Astrocyte (in vitro differentiated cells and primary cell): ENCODE results near the gene MLIP. TPM values are rescaled to one million over a fixed set of nuclear protein-coding genes. Genes with fewer than 3 reads are reported as not detected.
"Not testable (repeated sequence)": the region's sequence is repeated elsewhere in the genome, so short reads cannot be mapped to it uniquely, and the experiment has no call there.

Experiments used
- DNase-seq: peaks from one replicate; pipeline ENCODE4 v3.0.0-alpha.2; 2010; ENCODE audit warnings: low read depth
- FAIRE-seq: peaks from 2 replicates; lab custom pipeline; 2011; peaks lifted over from hg19 to GRCh38; lab: Jason Lieb, UNC
- H2AFZ ChIP-seq: 2 replicates; pipeline ENCODE4 v1.6.0; 2012; ENCODE audit warnings: low read depth, low read length, inconsistent platforms
- H3K27ac ChIP-seq: 2 replicates; pipeline ENCODE4 v1.5.1; 2011; ENCODE audit warnings: low read depth, low read length, inconsistent platforms
- H3K27me3 ChIP-seq: 2 replicates; pipeline ENCODE4 v1.6.0; 2011; ENCODE audit warnings: low read length, inconsistent platforms; ENCODE audit not compliant: insufficient read depth
- H3K36me3 ChIP-seq: 2 replicates; pipeline ENCODE4 v1.5.1; 2011; ENCODE audit warnings: low read length, inconsistent platforms; ENCODE audit not compliant: insufficient read depth
- H3K4me1 ChIP-seq: 2 replicates; pipeline ENCODE4 v1.5.1; 2011; ENCODE audit warnings: low read length, inconsistent platforms; ENCODE audit not compliant: insufficient read depth
- H3K4me2 ChIP-seq: 2 replicates; pipeline ENCODE4 v1.6.0; 2012; ENCODE audit warnings: low read length, inconsistent platforms
- H3K4me3 ChIP-seq: 2 replicates; pipeline ENCODE4 v1.5.1; 2011; ENCODE audit warnings: low read depth, mild to moderate bottlenecking, low read length, inconsistent platforms; ENCODE audit not compliant: insufficient read depth
- H3K79me2 ChIP-seq: 2 replicates; pipeline ENCODE4 v1.6.0; 2012; ENCODE audit warnings: mild to moderate bottlenecking, low read length, inconsistent platforms; ENCODE audit not compliant: insufficient read depth
- H3K9ac ChIP-seq: 2 replicates; pipeline ENCODE4 v1.6.0; 2012; ENCODE audit warnings: mild to moderate bottlenecking, low read length, inconsistent platforms
- H3K9me3 ChIP-seq: 2 replicates; pipeline ENCODE4 v1.5.1; 2012; ENCODE audit warnings: low read depth, mild to moderate bottlenecking, low read length, inconsistent platforms; ENCODE audit not compliant: insufficient read depth
- H4K20me1 ChIP-seq: 2 replicates; pipeline ENCODE4 v1.6.0; 2012; ENCODE audit warnings: low read length, inconsistent platforms; ENCODE audit not compliant: insufficient read depth
- H3K27ac Mint-ChIP-seq: one replicate; pipeline ENCODE4 v1.8.0; 2021; ENCODE audit warnings: mild to moderate bottlenecking, mixed read lengths; ENCODE audit not compliant: unreplicated experiment
- H3K27me3 Mint-ChIP-seq: one replicate; pipeline ENCODE4 v1.8.0; 2021; ENCODE audit warnings: low read depth, mixed read lengths; ENCODE audit not compliant: unreplicated experiment
- H3K36me3 Mint-ChIP-seq: one replicate; pipeline ENCODE4 v1.8.0; 2021; ENCODE audit warnings: low read depth, mixed read lengths; ENCODE audit not compliant: unreplicated experiment
- H3K4me1 Mint-ChIP-seq: one replicate; pipeline ENCODE4 v1.8.0; 2021; ENCODE audit warnings: low read depth, mixed read lengths; ENCODE audit not compliant: unreplicated experiment
- H3K4me3 Mint-ChIP-seq: one replicate; pipeline ENCODE4 v1.8.0; 2021; ENCODE audit warnings: mild to moderate bottlenecking, moderate library complexity, mixed read lengths; ENCODE audit not compliant: unreplicated experiment
- H3K9me3 Mint-ChIP-seq: one replicate; pipeline ENCODE4 v1.8.0; 2021; ENCODE audit warnings: mild to moderate bottlenecking, mixed read lengths; ENCODE audit not compliant: unreplicated experiment
- EZH2 ChIP-seq: IDR thresholded peaks from 2 replicates; pipeline ENCODE4 v1.6.1; 2012; ENCODE audit warnings: mild to moderate bottlenecking, low read length, inconsistent platforms; ENCODE audit not compliant: insufficient read depth
- total RNA-seq: library from RNA; stranded (reverse); gene quantifications from 2 replicates; pipeline ENCODE4 v1.2.1, GENCODE V29; 2021
- TF ChIP-seq, protein P1 (sequence below): IDR thresholded peaks from 2 replicates; pipeline ENCODE4 v1.5.1; 2011; ENCODE audit warnings: low read depth, mild to moderate bottlenecking, inconsistent platforms, low read length, moderate library complexity; ENCODE audit not compliant: insufficient read depth

The MLIP gene
- total RNA-seq, 1 donor from 2014 or later, result not detected

DNA sequence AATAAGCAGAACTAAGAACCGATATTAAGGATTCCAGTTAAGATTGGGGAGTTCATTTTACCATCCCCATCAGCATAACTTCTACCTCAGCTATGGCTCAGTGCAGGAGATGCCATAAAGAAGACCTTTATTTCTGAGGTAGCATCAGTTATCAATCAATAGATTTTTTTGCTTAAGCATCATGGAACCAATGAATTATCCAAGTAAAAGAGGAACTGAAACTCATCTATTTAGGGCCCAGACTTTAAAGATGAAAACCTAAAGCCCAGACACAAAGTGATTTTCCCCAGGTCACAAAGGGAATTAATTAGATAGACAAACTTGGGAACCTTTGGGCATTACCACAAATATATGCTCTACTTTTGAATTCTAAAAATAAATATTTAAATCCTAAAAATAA, 137.8 kb downstream of the MLIP start:
- no peaks in the 10 kb centered on the region for H3K27me3 Mint-ChIP-seq
- H3K27me3 ChIP-seq, result no peaks in the 10 kb centered on the region
- H2AFZ ChIP-seq, result no peak overlapping the region
- no peak overlapping the region for H3K27ac Mint-ChIP-seq
- H3K27ac ChIP-seq, result no peak overlapping the region
- FAIRE-seq (no peak), DNase-seq (no peak)
- no peaks in the 10 kb centered on the region for H3K36me3 Mint-ChIP-seq
- H3K4me2 ChIP-seq, result no peak overlapping the region
- H3K4me3 Mint-ChIP-seq, result no peak overlapping the region
- H4K20me1 ChIP-seq, result no peaks in the 10 kb centered on the region
- no peaks in the 10 kb centered on the region for H3K36me3 ChIP-seq
- no peak overlapping the region for H3K9ac ChIP-seq
- peaks cover 6% of the 10 kb centered on the region for H3K4me1 Mint-ChIP-seq
- H3K9me3 ChIP-seq, result no peaks in the 10 kb centered on the region
- H3K4me1 ChIP-seq, result no peaks in the 10 kb centered on the region
- no peak for TF ChIP-seq EZH2
- TF ChIP-seq, protein P1, sequence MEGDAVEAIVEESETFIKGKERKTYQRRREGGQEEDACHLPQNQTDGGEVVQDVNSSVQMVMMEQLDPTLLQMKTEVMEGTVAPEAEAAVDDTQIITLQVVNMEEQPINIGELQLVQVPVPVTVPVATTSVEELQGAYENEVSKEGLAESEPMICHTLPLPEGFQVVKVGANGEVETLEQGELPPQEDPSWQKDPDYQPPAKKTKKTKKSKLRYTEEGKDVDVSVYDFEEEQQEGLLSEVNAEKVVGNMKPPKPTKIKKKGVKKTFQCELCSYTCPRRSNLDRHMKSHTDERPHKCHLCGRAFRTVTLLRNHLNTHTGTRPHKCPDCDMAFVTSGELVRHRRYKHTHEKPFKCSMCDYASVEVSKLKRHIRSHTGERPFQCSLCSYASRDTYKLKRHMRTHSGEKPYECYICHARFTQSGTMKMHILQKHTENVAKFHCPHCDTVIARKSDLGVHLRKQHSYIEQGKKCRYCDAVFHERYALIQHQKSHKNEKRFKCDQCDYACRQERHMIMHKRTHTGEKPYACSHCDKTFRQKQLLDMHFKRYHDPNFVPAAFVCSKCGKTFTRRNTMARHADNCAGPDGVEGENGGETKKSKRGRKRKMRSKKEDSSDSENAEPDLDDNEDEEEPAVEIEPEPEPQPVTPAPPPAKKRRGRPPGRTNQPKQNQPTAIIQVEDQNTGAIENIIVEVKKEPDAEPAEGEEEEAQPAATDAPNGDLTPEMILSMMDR, result no peak
- no peak overlapping the region for H3K4me3 ChIP-seq
- no peaks in the 10 kb centered on the region for H3K9me3 Mint-ChIP-seq
- H3K79me2 ChIP-seq, result no peaks in the 10 kb centered on the region

DNA sequence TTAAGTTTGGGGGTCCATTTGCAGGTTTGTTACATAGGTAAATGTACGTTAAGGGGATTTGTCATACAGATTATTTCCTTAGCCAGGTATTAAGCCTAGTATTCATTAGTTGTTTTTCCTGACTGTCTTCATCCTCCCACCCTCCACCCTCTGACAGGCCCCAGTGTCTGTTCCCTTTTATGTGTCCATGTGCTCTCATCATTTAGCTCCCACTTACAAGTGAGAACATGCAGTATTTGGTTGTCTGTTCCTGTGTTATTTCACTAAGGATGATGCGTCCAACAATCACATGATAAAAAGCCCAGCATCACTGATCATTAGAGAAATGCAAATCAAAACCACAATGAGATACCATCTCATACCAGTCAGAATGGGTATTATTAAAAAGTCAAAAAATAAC, 138.6 kb downstream of the MLIP start:
- H3K9me3 Mint-ChIP-seq, H3K27me3 ChIP-seq, H3K27ac Mint-ChIP-seq, H3K36me3 ChIP-seq, H4K20me1 ChIP-seq, H3K4me1 Mint-ChIP-seq, H3K79me2 ChIP-seq, H3K9ac ChIP-seq, H3K4me3 ChIP-seq, FAIRE-seq, H3K27ac ChIP-seq, H3K4me1 ChIP-seq, H3K9me3 ChIP-seq, DNase-seq, H3K36me3 Mint-ChIP-seq, H3K4me2 ChIP-seq, H2AFZ ChIP-seq, H3K27me3 Mint-ChIP-seq, H3K4me3 Mint-ChIP-seq: not testable (repeated sequence)

DNA sequence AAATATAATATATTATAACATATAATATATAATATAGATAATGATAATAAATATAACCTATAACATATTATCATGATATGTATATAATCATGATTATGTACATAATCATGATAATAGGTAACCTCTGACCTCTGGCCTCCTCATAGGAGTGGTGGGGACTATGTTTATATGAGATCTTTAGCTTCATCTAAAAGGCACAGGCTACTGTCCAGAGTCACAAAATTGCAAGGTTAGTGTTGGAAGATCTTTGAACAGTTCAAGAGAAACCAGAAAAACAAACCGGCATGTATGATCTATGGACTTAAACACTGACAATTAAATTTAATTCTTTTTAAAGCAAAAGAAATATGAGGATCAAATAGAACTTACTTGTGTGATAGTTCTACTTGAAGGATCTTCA, 141.3 kb downstream of the MLIP start:
- no peak overlapping the region for H3K4me2 ChIP-seq
- FAIRE-seq (no peak), DNase-seq (no peak)
- no peaks in the 10 kb centered on the region for H3K27me3 ChIP-seq
- no peaks in the 10 kb centered on the region for H3K79me2 ChIP-seq
- no peaks in the 10 kb centered on the region for H3K36me3 ChIP-seq
- no peaks in the 10 kb centered on the region for H3K36me3 Mint-ChIP-seq
- no peaks in the 10 kb centered on the region for H3K27me3 Mint-ChIP-seq
- peaks cover 11% of the 10 kb centered on the region for H3K4me1 Mint-ChIP-seq
- H4K20me1 ChIP-seq, result no peaks in the 10 kb centered on the region
- H3K4me3 ChIP-seq, result no peak overlapping the region
- no peak overlapping the region for H3K27ac ChIP-seq
- no peaks in the 10 kb centered on the region for H3K4me1 ChIP-seq
- H2AFZ ChIP-seq, result no peak overlapping the region
- no peaks in the 10 kb centered on the region for H3K9me3 Mint-ChIP-seq
- no peak overlapping the region for H3K9ac ChIP-seq
- TF ChIP-seq, protein P1, result no peak
- no peak for TF ChIP-seq EZH2
- H3K4me3 Mint-ChIP-seq, result no peak overlapping the region
- H3K9me3 ChIP-seq, result no peaks in the 10 kb centered on the region
- no peak overlapping the region for H3K27ac Mint-ChIP-seq
